Panc1 (cell line): ENCODE results near the gene TEX14. TPM values are rescaled to one million over a fixed set of nuclear protein-coding genes. Genes with fewer than 3 reads are reported as not detected.

Experiments used
- ATAC-seq: fragments of 200-7000 bp; cut with Tn5 transposase; 2 replicates; pipeline ENCODE4 v1.9.1; 2020; ENCODE audit warnings: mild to moderate bottlenecking, moderate library complexity
- Bru-seq: library from RNA; stranded (reverse); fragments of 400-500 nt; gene quantifications from one replicate; lab custom pipeline; 2021; lab: Mats Ljungman, UMichigan
- BruChase-seq, 2 experiments: library from RNA; stranded (reverse); fragments of 400-500 nt; gene quantifications; one replicate each; lab custom pipeline; 2021; lab: Mats Ljungman, UMichigan
- BruUV-seq: library from RNA; stranded (reverse); fragments of 400-500 nt; replicated peaks from 2 replicates; lab custom pipeline; 2021; lab: Mats Ljungman, UMichigan
- CTCF ChIA-PET: fragments of 300-600 bp; sonication (Branson Sonifier 250); formaldehyde crosslinking; loops from one replicate; lab custom pipeline; 2022; ENCODE audit warnings: antibody characterized with exemption; lab: Charles Lee
- POLR2A ChIA-PET: fragments of 300-600 bp; sonication (Branson Sonifier 250); formaldehyde crosslinking; loops from one replicate; lab custom pipeline; 2022; ENCODE audit warnings: antibody characterized with exemption; lab: Charles Lee
- DNase-seq: peaks from one replicate; pipeline ENCODE4 v3.0.0-alpha.2; 2010; ENCODE audit warnings: low read depth, low spot score
- H3K27ac ChIP-seq: 2 replicates; pipeline ENCODE4 v1.5.1; 2011; ENCODE audit warnings: mild to moderate bottlenecking, low read length, inconsistent platforms
- H3K27me3 ChIP-seq: fragments of 200-500 bp; sonication (Bioruptor generic); 2 replicates; pipeline ENCODE4 v1.6.0; 2014; ENCODE audit warnings: low read length, inconsistent platforms; ENCODE audit not compliant: control insufficient read depth, insufficient read depth
- H3K36me3 ChIP-seq: fragments of 200-500 bp; sonication (Bioruptor generic); 2 replicates; pipeline ENCODE4 v1.5.1; 2014; ENCODE audit warnings: inconsistent platforms, mild to moderate bottlenecking, low read length, moderate library complexity; ENCODE audit not compliant: control insufficient read depth, insufficient read depth
- H3K4me1 ChIP-seq: 2 replicates; pipeline ENCODE4 v1.5.1; 2011; ENCODE audit warnings: inconsistent platforms, mild to moderate bottlenecking, low read length, moderate library complexity; ENCODE audit not compliant: control insufficient read depth, insufficient read depth
- H3K4me3 ChIP-seq, 2 experiments: 2 replicates each; pipeline ENCODE4 v1.5.1; 2011 to 2012; ENCODE audit warnings: low read depth in 2 of 2, low read length in 2 of 2, mild to moderate bottlenecking in 2 of 2, inconsistent platforms in 1 of 2, moderate library complexity in 1 of 2
- H3K9me3 ChIP-seq: fragments of 200-500 bp; sonication (Bioruptor generic); 2 replicates; pipeline ENCODE4 v1.5.1; 2014; ENCODE audit warnings: low read depth, mild to moderate bottlenecking, inconsistent platforms, low read length, moderate library complexity; ENCODE audit not compliant: control insufficient read depth, insufficient read depth
- POLR2AphosphoS5 ChIP-seq: IDR thresholded peaks from 2 replicates; pipeline ENCODE4 v1.6.1; 2012; ENCODE audit warnings: mild to moderate bottlenecking, low read depth, low read length, moderate library complexity
- SIN3A ChIP-seq: IDR thresholded peaks from 2 replicates; pipeline ENCODE4 v1.6.1; 2012; ENCODE audit warnings: low read depth, mild to moderate bottlenecking, low read length, moderate library complexity, borderline replicate concordance; ENCODE audit not compliant: insufficient read depth
- TCF7L2 ChIP-seq: IDR thresholded peaks from 2 replicates; pipeline ENCODE4 v1.6.1; 2011; ENCODE audit warnings: mild to moderate bottlenecking, low read depth, low read length, inconsistent platforms
- in situ Hi-C: cut with HindIII; loops from 2 replicates; pipeline ENCODE4 v1.10.0; 2016; ENCODE audit warnings: low sequenced_read_pairs, low pct_unique_long_range_greater_than_20kb
- intact Hi-C: fragments of 100-400 bp; cut with micrococcal nuclease; formaldehyde crosslinking; loops from one replicate; pipeline ENCODE4 v1.10.0; 2022; ENCODE audit not compliant: unreplicated experiment
- long read RNA-seq: library from polyadenylated mRNA; unstranded; transcript quantifications from one replicate; pipeline ENCODE4 v2.0.0, GENCODE V29; 2021; ENCODE audit not compliant: unreplicated experiment
- polyA plus RNA-seq: library from polyadenylated mRNA; unstranded; fragments of >200 nt; gene quantifications from one replicate; pipeline ENCODE4 v1.2.1, GENCODE V29; 2012; ENCODE audit warnings: missing spikeins; ENCODE audit not compliant: insufficient read length
- total RNA-seq: library from RNA; stranded (reverse); gene quantifications from one replicate; pipeline ENCODE4 v1.2.1, GENCODE V29; 2021; ENCODE audit not compliant: unreplicated experiment
- TF ChIP-seq, protein P1 (sequence below): fragments of 450-650 bp; IDR thresholded peaks from 2 replicates; pipeline ENCODE4 v1.5.1; 2017; ENCODE audit warnings: mild to moderate bottlenecking
- TF ChIP-seq, protein P2 (sequence below), 2 experiments: IDR thresholded peaks; 2 replicates each; pipeline ENCODE4 v1.6.1; 2011 to 2012; ENCODE audit warnings: low read depth in 2 of 2, control low read depth in 1 of 2, low read length in 1 of 2, mild to moderate bottlenecking in 1 of 2, moderate library complexity in 1 of 2; ENCODE audit not compliant: insufficient read depth in 1 of 2

The TEX14 gene
- total RNA-seq (not detected), Bru-seq, nascent RNA (percentile 27 among the genes with signal in this experiment), BruChase-seq, experiment 1, labeled RNA remaining after a 2-hour chase (percentile 22 among the genes with signal in this experiment), BruChase-seq, experiment 2, labeled RNA remaining after a 6-hour chase (percentile 21 among the genes with signal in this experiment)
- not detected for polyA plus RNA-seq
- long read RNA-seq, partial matches to known transcripts, result 0 of 2 reads
- long read RNA-seq, other reads (novel, unspliced or antisense), result 2 of 2 reads

DNA sequence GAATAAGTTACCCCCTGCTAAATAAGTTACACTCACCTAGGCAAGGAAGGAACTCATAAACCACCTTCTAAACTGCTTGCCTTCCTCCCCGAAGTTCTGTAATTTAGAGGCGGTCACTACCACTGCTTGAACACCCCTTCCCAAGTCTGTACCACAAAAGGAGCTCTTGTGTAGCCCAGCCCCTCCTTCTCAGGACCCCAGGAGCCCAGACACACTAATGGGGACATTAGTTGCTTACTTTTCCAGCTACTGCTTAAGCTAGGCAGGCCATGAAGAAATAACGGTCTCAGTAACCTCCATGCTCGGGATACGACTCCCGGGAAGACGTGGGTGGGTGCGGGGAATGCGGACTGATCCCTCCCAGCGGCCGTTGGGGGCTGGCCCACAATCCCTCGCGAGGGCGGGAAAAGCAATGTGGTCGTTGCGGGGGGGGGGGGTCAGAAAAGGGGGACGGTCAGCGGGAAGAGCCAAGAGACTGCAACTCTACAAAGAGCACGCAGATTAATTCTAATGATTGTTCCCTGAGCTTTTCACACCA lies at the start of gene TEX14:
TEX14 (minus strand) TSS at position 345 of the 538 bp plus-strand sequence. CDS start 40,044 bp downstream, outside the sequence.
- H3K4me3 ChIP-seq, result peak within 1 kb of the TSS; percentile 68 to 88
- H3K9me3 ChIP-seq, result no peaks in the 10 kb centered on the region
- BruUV-seq, result no TSS peak
- H3K4me1 ChIP-seq, result peaks cover 3% of the 10 kb centered on the region
- ATAC-seq, result no peak
- ChIA-PET POLR2A (interaction anchor here (0.6 to 1.2 kb wide), 3 partner anchors 51 to 173 kb away, joined by 3 to 6 read pairs (median 4); no protein-coding TSS in a partner anchor), CTCF (no interaction called here)
- in situ Hi-C loops (no loop called here), intact Hi-C loops (no loop called here)
- peaks cover 6% of the 10 kb centered on the region for H3K36me3 ChIP-seq
- no peak for TF ChIP-seq TCF7L2
- TF ChIP-seq, protein P1, sequence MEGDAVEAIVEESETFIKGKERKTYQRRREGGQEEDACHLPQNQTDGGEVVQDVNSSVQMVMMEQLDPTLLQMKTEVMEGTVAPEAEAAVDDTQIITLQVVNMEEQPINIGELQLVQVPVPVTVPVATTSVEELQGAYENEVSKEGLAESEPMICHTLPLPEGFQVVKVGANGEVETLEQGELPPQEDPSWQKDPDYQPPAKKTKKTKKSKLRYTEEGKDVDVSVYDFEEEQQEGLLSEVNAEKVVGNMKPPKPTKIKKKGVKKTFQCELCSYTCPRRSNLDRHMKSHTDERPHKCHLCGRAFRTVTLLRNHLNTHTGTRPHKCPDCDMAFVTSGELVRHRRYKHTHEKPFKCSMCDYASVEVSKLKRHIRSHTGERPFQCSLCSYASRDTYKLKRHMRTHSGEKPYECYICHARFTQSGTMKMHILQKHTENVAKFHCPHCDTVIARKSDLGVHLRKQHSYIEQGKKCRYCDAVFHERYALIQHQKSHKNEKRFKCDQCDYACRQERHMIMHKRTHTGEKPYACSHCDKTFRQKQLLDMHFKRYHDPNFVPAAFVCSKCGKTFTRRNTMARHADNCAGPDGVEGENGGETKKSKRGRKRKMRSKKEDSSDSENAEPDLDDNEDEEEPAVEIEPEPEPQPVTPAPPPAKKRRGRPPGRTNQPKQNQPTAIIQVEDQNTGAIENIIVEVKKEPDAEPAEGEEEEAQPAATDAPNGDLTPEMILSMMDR, result no peak
- TF ChIP-seq, protein P2, sequence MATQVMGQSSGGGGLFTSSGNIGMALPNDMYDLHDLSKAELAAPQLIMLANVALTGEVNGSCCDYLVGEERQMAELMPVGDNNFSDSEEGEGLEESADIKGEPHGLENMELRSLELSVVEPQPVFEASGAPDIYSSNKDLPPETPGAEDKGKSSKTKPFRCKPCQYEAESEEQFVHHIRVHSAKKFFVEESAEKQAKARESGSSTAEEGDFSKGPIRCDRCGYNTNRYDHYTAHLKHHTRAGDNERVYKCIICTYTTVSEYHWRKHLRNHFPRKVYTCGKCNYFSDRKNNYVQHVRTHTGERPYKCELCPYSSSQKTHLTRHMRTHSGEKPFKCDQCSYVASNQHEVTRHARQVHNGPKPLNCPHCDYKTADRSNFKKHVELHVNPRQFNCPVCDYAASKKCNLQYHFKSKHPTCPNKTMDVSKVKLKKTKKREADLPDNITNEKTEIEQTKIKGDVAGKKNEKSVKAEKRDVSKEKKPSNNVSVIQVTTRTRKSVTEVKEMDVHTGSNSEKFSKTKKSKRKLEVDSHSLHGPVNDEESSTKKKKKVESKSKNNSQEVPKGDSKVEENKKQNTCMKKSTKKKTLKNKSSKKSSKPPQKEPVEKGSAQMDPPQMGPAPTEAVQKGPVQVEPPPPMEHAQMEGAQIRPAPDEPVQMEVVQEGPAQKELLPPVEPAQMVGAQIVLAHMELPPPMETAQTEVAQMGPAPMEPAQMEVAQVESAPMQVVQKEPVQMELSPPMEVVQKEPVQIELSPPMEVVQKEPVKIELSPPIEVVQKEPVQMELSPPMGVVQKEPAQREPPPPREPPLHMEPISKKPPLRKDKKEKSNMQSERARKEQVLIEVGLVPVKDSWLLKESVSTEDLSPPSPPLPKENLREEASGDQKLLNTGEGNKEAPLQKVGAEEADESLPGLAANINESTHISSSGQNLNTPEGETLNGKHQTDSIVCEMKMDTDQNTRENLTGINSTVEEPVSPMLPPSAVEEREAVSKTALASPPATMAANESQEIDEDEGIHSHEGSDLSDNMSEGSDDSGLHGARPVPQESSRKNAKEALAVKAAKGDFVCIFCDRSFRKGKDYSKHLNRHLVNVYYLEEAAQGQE (IDR thresholded peaks at IDR 0.05; ENCODE audit: insufficient read depth in 1 of 2, low read depth in 2 of 2, low read length in 1 of 2), result no peak
- TF ChIP-seq SIN3A, result no peak
- TF ChIP-seq POLR2AphosphoS5, result no peak
- no peaks in the 10 kb centered on the region for H3K27me3 ChIP-seq
- no peak for DNase-seq
- H3K27ac ChIP-seq, result peak within 1 kb of the TSS; percentile 91

- H3K27ac ChIP-seq, result no peak overlapping the region
- H3K4me3 ChIP-seq, result no peak overlapping the region
- no peaks in the 10 kb centered on the region for H3K4me1 ChIP-seq
- H3K36me3 ChIP-seq, result no peaks in the 10 kb centered on the region
- TF ChIP-seq, protein P2 (IDR thresholded peaks at IDR 0.05; ENCODE audit: insufficient read depth in 1 of 2, low read depth in 2 of 2, low read length in 1 of 2), result no peak
- TF ChIP-seq TCF7L2 (no peak), POLR2AphosphoS5 (no peak), SIN3A (no peak)
- TF ChIP-seq, protein P1, result no peak
- H3K27me3 ChIP-seq, result no peaks in the 10 kb centered on the region
- no peak for ATAC-seq
- CTCF ChIA-PET, result no interaction called here
- in situ Hi-C loops, result no loop called here
- intact Hi-C loops, result no loop called here
- BruUV-seq, result no TSS peak
- DNase-seq, result no peak
- POLR2A ChIA-PET, result no interaction called here
- no peaks in the 10 kb centered on the region for H3K9me3 ChIP-seq
Measured at GRCh38 chr17:58741121-58741625, 49.3 kb upstream of the TEX14 start.
